Activated B cell treated with CpG ODN at 0.5 μM for 24 hours (primary cell): ENCODE data around the gene PROX2. TPM values are rescaled to one million over a fixed set of nuclear protein-coding genes. Genes with fewer than 3 reads are reported as not detected.

ENCODE experiments used
- ATAC-seq: fragments of 200-7000 bp; cut with Tn5 transposase; one replicate; pipeline ENCODE4 v1.10.0; 2021; ENCODE audit warnings: low read depth, mild to moderate bottlenecking, moderate library complexity
- CTCF ChIA-PET: fragments of 350-600 bp; sonication (Branson Sonifier 250); formaldehyde crosslinking; loops from one replicate; lab custom pipeline; 2021; ENCODE audit warnings: antibody characterized with exemption; lab: Charles Lee
- POLR2A ChIA-PET: fragments of 350-600 bp; sonication (Branson Sonifier 250); formaldehyde crosslinking; loops from one replicate; lab custom pipeline; 2021; ENCODE audit warnings: antibody characterized with exemption; lab: Charles Lee
- DNase-seq: peaks from one replicate; pipeline ENCODE4 v3.0.0; 2022
- H3K27ac Mint-ChIP-seq: one replicate; pipeline ENCODE4 v1.8.0; 2020; ENCODE audit warnings: mixed read lengths
- H3K27me3 Mint-ChIP-seq: one replicate; pipeline ENCODE4 v1.8.0; 2021; ENCODE audit warnings: mixed read lengths
- H3K36me3 Mint-ChIP-seq: one replicate; pipeline ENCODE4 v1.8.0; 2021; ENCODE audit warnings: low read depth, mixed read lengths
- H3K4me1 Mint-ChIP-seq: one replicate; pipeline ENCODE4 v1.8.0; 2021; ENCODE audit warnings: mixed read lengths
- H3K4me3 Mint-ChIP-seq: one replicate; pipeline ENCODE4 v1.8.0; 2020; ENCODE audit warnings: mild to moderate bottlenecking, mixed read lengths
- H3K9me3 Mint-ChIP-seq: one replicate; pipeline ENCODE4 v1.8.0; 2020; ENCODE audit warnings: mixed read lengths
- intact Hi-C: fragments of 100-400 bp; cut with micrococcal nuclease; formaldehyde crosslinking; loops from one replicate; pipeline ENCODE4 v1.15.1; 2024
- total RNA-seq: library from RNA; stranded (reverse); gene quantifications from 2 replicates; pipeline ENCODE4 v1.2.3, GENCODE V29; 2022
- TF ChIP-seq, protein P1 (sequence below): fragments of 200-600 bp; IDR thresholded peaks from one replicate; pipeline ENCODE4 v1.8.0; 2022; ENCODE audit warnings: antibody characterized with exemption, mild to moderate bottlenecking

Gene PROX2
- total RNA-seq, 1 donor from 2014 or later = not detected

DNA sequence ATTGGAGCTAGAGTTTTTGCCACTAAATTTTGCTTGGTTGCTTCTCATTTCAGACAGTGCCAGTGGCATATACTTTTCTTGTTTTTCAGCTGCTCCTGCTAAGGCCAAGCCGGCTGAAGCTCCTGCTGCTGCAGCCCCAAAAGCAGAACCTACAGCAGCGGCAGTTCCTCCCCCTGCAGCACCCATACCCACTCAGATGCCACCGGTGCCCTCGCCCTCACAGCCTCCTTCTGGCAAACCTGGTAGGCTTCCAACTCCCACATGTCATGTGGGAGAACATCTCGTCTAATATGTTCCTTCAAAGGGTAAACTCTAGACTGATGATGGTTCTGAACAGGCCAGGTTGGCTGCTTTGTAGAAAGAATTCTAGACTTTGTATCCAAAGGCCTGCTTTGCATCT, 16.8 kb upstream of the PROX2 start:
- Mint-ChIP-seq H3K4me3 (peak overlapping the region; percentile 19), H3K4me1 (peaks cover 31% of the 10 kb centered on the region), H3K9me3 (no peaks in the 10 kb centered on the region), H3K36me3 (peaks cover 91% of the 10 kb centered on the region), H3K27ac (peak overlapping the region; percentile 83), H3K27me3 (no peaks in the 10 kb centered on the region)
- CTCF ChIA-PET = interaction anchor here (1.0 to 5.0 kb wide), 5 partner anchors 9 to 85 kb away, joined by 3 to 53 read pairs (median 4); partner anchors contain the start of gene PROX2
- TF ChIP-seq, protein P1, sequence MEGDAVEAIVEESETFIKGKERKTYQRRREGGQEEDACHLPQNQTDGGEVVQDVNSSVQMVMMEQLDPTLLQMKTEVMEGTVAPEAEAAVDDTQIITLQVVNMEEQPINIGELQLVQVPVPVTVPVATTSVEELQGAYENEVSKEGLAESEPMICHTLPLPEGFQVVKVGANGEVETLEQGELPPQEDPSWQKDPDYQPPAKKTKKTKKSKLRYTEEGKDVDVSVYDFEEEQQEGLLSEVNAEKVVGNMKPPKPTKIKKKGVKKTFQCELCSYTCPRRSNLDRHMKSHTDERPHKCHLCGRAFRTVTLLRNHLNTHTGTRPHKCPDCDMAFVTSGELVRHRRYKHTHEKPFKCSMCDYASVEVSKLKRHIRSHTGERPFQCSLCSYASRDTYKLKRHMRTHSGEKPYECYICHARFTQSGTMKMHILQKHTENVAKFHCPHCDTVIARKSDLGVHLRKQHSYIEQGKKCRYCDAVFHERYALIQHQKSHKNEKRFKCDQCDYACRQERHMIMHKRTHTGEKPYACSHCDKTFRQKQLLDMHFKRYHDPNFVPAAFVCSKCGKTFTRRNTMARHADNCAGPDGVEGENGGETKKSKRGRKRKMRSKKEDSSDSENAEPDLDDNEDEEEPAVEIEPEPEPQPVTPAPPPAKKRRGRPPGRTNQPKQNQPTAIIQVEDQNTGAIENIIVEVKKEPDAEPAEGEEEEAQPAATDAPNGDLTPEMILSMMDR = no peak
- POLR2A ChIA-PET = interaction anchor here (0.5 to 1.9 kb wide), 3 partner anchors 10 to 127 kb away, joined by 3 to 8 read pairs (median 4); no protein-coding TSS in a partner anchor
- ATAC-seq (peak; percentile 51), DNase-seq (no peak)
- intact Hi-C loops = loop anchor here (2.0 kb wide), 1 partner anchor 16 kb away; the partner anchor contains the start of gene PROX2

DNA sequence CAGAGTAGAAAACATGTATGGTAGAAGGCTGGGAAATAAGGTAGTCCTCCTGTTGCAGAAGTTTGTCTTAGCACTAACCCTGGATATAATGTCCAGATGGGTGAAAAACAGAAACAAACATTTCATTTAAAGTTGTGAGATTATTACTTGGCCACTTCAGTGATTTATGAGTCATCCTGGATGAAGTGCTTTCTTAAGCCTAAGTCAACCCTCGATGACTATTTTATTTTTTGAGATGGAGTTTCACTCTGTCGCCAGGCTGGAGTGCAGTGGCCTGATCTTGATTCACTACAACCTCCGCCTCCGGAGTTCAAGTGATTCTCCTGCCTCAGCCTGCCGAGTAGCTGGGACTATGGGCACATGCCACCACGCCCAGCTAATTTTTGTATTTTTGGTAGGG, 15.9 kb upstream of the PROX2 start:
- ChIA-PET POLR2A (no interaction called here), CTCF (interaction anchor here (0.9 to 5.0 kb wide), 4 partner anchors 14 to 196 kb away, joined by 3 to 53 read pairs (median 20); no protein-coding TSS in a partner anchor)
- Mint-ChIP-seq H3K27ac (peak overlapping the region; percentile 83), H3K4me1 (peaks cover 31% of the 10 kb centered on the region), H3K36me3 (peaks cover 82% of the 10 kb centered on the region), H3K4me3 (no peak overlapping the region), H3K27me3 (no peaks in the 10 kb centered on the region), H3K9me3 (no peaks in the 10 kb centered on the region)
- ATAC-seq = no peak
- TF ChIP-seq, protein P1 = no peak
- no peak for DNase-seq
- intact Hi-C loops = loop anchor here (2.0 kb wide), 1 partner anchor 15 kb away; the partner anchor contains the start of gene PROX2

DNA sequence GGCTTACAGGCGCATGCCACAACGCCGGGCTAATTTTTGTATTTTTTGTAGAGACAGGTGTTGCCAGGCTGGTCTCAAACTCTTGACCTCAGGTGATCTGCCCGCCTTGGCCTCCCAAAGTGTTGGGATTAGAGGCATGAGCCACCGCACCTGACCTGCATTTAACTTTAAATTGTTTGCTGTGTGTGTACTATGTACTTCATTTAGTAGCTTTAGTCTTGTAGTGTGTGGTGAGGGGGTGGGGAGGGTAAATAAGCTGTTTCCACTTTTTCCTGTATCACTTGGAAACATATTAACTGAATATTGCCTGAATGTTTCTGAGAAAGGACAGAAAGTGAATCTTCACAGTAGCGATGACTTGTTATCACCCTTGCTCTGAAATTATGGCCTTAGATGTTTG, 14.3 kb upstream of the PROX2 start:
- Mint-ChIP-seq H3K4me3 (no peak overlapping the region), H3K9me3 (no peaks in the 10 kb centered on the region), H3K27ac (no peak overlapping the region), H3K36me3 (peaks cover 79% of the 10 kb centered on the region), H3K4me1 (peaks cover 39% of the 10 kb centered on the region), H3K27me3 (no peaks in the 10 kb centered on the region)
- ATAC-seq (no peak), DNase-seq (no peak)
- TF ChIP-seq, protein P1 = no peak
- CTCF ChIA-PET = interaction anchor here (1.2 to 2.3 kb wide), 2 partner anchors 15 to 30 kb away, joined by 7 to 11 read pairs; no protein-coding TSS in a partner anchor
- intact Hi-C loops = no loop called here
- POLR2A ChIA-PET = no interaction called here

DNA sequence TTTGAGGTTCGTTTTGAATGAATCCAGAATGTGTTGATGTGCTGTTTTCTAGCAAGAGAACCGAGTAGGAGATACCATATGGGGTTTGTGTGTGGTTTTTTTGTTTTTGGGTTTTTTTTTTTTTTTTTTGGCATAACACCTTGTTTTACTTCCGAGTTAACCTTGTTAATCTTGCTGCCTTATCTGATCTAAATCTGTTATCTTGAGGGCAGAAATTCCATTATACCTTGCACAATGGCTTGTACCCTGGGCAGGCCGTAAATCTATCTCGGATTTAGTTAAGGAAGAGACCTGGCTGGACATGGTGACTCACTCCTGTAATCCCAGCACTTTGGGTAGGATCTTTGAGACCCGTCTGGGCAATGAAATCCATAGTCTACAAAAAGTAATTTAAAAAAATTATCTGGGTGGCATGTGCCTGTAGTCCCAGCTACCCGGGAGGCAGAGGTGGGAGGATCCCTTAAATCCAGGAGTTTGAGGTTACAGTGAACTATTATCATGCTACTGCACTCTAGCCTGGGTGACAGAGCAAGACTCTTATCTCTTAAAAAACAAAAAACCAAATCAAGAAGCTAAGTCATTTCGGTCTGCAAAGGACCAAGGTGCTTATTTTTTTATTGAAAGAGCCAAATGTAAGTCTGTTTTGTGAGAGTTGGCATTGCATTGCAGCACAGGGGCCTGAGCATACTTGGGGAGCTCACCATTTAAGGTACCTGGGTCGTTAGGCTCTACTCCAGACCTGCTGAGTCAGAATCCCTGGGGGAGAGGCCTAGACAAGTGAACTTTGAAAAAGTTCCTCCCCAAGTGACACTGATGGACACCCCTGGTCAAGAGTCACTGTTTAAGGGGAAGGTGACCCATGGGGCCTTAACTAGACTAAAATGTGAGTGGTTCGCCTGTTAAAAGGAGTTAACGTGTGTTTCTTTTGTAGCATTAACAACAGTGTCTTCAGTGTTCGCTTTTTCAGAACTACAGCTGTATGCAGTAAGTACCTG, 12.5 kb upstream of the PROX2 start:
- no peak for ATAC-seq
- peaks cover 76% of the 10 kb centered on the region for H3K36me3 Mint-ChIP-seq
- CTCF ChIA-PET = interaction anchor here (2.3 kb wide), 1 partner anchor 17 kb away, joined by 11 read pairs; no protein-coding TSS in a partner anchor
- no peaks in the 10 kb centered on the region for H3K27me3 Mint-ChIP-seq
- intact Hi-C loops = no loop called here
- H3K4me3 Mint-ChIP-seq = no peak overlapping the region
- H3K27ac Mint-ChIP-seq = no peak overlapping the region
- H3K9me3 Mint-ChIP-seq = no peaks in the 10 kb centered on the region
- TF ChIP-seq, protein P1 = no peak
- POLR2A ChIA-PET = interaction anchor here (0.7 kb wide), 1 partner anchor 49 kb away, joined by 5 read pairs; no protein-coding TSS in a partner anchor
- H3K4me1 Mint-ChIP-seq = peaks cover 48% of the 10 kb centered on the region
- no peak for DNase-seq
